ENCODE measurements around the gene UCP3. TPM values are rescaled to one million over a fixed set of nuclear protein-coding genes. Genes with fewer than 3 reads are reported as not detected.

The UCP3 gene
- total RNA-seq, 1 experiment from 2014 or later: not detected

- Histone ChIP-seq H3K36me3 (no peaks in the 10 kb centered on the region), H3K27me3 (no peaks in the 10 kb centered on the region), H3K9me3 (no peaks in the 10 kb centered on the region), H3K4me3 (no peak overlapping the region)
- no peak for DNase-seq
These were observed 1.1 kb downstream of the UCP3 start for GRCh38 chr11:74007691-74008372.

GRCh38 chr11:74006743-74007304, 2.1 kb downstream of the UCP3 start:
- H3K9me3 ChIP-seq: no peaks in the 10 kb centered on the region
- H3K27me3 ChIP-seq: no peaks in the 10 kb centered on the region
- H3K4me3 ChIP-seq: no peak overlapping the region
- no peaks in the 10 kb centered on the region for H3K36me3 ChIP-seq
- no peak for DNase-seq

- H3K9me3 ChIP-seq: no peaks in the 10 kb centered on the region
- H3K4me3 ChIP-seq: no peak overlapping the region
- DNase-seq: no peak
- H3K27me3 ChIP-seq: no peaks in the 10 kb centered on the region
- no peaks in the 10 kb centered on the region for H3K36me3 ChIP-seq
These were observed 3.0 kb downstream of the UCP3 start for GRCh38 chr11:74005721-74006517.

DNA sequence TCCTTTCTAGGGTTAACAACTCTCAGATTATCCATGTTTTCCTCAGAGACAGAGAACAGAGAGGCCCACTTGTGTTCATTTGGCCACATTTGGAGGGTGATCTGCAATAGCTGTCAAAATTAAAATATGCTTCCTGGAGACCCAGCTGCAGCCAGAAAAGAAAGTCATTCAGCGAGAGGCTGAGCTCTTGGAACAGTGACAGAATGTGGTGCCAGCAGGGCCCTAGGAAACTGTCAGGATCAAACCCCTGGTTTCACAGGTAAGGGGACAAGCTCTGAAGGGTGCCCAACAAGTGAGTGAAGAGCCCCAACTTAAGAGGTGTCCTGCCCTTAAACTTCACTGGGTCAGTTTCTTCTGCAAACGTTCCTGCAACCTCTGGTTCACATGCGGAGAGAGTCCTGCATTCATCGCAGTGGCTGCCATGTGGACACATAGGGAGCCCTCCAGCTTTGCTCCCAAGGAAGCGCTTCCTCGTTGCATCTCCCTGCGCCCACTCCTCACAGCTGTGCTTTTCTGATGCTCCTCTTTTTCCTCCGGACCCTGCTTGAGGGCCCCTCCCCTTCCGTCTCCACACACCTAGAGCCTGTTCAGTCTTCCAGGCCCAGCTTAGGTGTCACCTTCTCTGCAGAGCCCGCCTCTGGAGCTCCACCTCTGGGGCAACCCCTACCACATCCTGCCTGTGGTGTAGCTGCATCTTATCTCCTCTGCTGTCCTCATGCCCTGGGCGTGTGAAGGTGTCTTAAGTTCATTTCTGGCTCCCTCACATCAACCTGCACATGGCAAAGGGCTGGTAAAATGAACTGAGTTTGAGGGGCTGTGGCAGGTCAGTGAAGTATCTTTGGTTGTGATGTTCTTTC, 3.9 kb downstream of the UCP3 start:
- DNase-seq: no peak
- H3K27me3 ChIP-seq: no peaks in the 10 kb centered on the region
- no peak overlapping the region for H3K4me3 ChIP-seq
- H3K36me3 ChIP-seq: no peaks in the 10 kb centered on the region
- no peaks in the 10 kb centered on the region for H3K9me3 ChIP-seq

GRCh38 chr11:74004046-74004695, 4.7 kb downstream of the UCP3 start:
- DNase-seq: no peak
- H3K9me3 ChIP-seq: no peaks in the 10 kb centered on the region
- no peak overlapping the region for H3K4me3 ChIP-seq
- no peaks in the 10 kb centered on the region for H3K27me3 ChIP-seq
- H3K36me3 ChIP-seq: no peaks in the 10 kb centered on the region

DNA sequence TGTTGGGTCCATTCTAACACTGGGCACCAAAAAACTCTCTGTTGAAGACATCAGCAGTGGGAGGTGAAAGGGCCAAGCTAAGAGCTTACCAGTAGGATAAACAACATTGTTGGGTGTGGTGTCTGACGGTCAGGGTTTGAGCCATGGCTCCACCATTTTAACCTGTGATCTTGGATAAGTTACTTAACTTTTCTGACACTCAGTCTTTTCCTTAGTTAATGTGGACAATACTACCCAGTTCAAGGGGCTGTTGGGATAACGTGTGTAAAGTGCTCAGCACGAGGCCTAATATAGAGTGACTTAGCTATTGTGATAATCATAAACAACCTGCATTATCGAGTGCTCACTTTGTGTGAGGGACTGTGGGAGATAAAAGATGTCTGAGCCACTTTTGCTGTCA, 6.1 kb downstream of the UCP3 start:
- Histone ChIP-seq H3K9me3 (no peaks in the 10 kb centered on the region), H3K27me3 (no peaks in the 10 kb centered on the region), H3K4me3 (no peak overlapping the region), H3K36me3 (no peaks in the 10 kb centered on the region)
- DNase-seq: no peak

- Histone ChIP-seq H3K4me3 (no peak overlapping the region), H3K9me3 (no peaks in the 10 kb centered on the region), H3K36me3 (no peaks in the 10 kb centered on the region), H3K27me3 (no peaks in the 10 kb centered on the region)
- no peak for DNase-seq
These were observed 7.0 kb downstream of the UCP3 start for GRCh38 chr11:74001822-74002286.

DNA sequence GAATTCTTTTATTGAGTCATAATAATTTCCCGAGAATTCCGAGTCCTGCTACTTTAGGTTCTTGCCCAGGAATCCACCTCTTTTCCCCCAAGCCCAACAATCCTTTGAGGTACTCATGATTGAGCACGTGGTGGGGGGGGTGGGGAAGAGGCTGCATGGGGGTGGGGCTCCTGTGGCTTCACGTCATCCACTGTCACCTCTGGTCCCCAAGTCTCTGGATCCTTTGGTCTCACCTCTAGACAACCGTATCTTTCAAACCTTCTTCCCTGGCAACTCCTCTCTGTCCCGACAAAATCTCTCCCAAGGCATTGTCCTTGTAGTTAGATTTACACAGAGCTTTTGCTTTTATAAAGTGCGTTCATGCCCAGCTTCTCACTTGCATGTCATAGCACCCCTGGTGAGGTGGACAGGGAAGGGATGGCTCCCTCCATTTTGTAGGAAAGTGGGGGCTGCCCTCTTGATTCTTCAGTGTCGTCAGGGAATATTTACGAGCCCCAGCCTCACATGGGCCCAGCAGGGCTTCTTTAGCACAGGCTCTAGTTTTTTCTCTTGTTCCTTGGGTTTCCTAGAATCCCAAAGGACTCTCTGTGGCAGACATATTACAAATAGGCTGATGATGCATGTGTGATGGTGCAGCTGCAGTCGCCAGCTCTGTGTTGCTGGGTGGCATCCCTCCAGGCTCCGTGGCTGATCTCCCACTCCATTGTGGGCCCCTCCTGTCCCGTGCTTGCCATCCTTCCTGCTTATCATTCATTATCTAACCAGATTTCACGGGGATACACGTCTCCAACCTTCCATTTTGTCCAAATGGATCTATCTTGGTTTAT, 8.4 kb downstream of the UCP3 start:
- DNase-seq: no peak
- Histone ChIP-seq H3K36me3 (no peaks in the 10 kb centered on the region), H3K9me3 (no peaks in the 10 kb centered on the region), H3K27me3 (no peaks in the 10 kb centered on the region), H3K4me3 (no peak overlapping the region)

- Histone ChIP-seq H3K36me3 (no peaks in the 10 kb centered on the region), H3K4me3 (no peak overlapping the region), H3K27me3 (no peaks in the 10 kb centered on the region), H3K9me3 (no peaks in the 10 kb centered on the region)
- no peak for DNase-seq
These were observed 9.1 kb downstream of the UCP3 start for GRCh38 chr11:73999581-74000306.

DNA sequence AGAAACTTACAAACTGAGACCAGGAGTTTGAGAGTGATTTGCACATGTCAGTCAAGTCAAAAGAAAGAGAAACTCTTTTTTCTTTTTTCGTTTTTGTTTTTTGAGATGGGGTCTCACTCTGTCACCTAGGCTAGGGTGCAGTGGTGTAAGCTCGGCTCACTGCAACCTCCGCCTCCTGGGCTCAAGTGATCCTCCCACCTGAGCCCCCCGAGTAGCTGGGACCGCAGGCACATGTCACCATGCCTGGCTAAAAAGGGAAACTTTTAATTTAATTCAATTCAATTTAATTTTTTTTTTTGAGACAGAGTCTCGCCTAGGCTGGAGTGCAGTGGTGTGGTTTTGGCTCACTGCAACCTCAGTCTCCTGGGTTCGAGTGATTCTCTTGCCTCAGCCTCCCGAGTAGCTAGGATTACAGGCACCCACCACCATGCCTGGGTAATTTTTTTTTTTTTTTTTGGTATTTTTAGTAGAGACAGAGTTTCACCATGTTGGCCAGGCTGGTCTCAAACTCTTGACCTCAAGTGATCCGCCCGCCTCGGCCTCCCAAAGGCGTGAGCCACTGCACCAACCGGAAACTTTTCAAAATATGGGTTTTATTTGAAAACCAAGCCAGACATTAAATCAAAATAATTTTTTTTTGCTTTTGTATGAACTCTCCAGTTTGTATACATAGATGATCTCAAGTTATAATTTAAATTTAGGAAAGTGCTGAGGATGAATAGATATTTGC, 9.9 kb downstream of the UCP3 start:
- H3K4me3 ChIP-seq: no peak overlapping the region
- H3K36me3 ChIP-seq: no peaks in the 10 kb centered on the region
- no peaks in the 10 kb centered on the region for H3K27me3 ChIP-seq
- H3K9me3 ChIP-seq: no peaks in the 10 kb centered on the region
- DNase-seq: no peak

DNA sequence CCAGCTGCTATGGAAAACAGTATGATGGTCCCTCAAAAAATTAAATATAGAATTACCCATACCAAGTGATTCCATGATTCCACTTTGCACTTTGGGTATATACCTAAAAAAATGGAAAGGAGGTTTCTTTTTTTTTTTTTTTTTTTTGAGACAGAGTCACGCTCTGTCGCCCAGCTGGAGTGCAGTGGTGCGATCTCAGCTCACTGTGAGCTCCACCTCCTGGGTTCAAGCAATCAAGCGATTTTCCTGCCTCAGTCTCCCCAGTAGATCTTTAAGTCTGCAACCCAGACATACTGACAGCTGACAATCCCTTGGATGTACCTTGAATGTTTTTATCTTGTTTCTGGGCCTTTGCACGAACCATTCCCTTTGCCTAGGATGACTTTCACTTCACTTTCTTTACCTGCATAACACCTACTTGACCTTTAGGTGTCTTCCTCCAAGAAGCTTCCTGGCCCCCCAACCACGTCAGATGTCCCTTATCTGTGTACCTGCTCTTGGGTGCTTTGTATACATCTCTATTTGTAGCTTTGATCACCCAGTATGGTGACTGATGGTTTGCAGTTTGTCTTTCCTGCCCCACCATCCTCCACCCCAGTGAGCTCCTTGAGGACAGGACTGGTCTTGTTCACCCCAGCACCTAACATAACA, 11.6 kb downstream of the UCP3 start:
- DNase-seq: no peak
- Histone ChIP-seq H3K4me3 (no peak overlapping the region), H3K36me3 (no peaks in the 10 kb centered on the region), H3K27me3 (no peaks in the 10 kb centered on the region), H3K9me3 (no peaks in the 10 kb centered on the region)

DNA sequence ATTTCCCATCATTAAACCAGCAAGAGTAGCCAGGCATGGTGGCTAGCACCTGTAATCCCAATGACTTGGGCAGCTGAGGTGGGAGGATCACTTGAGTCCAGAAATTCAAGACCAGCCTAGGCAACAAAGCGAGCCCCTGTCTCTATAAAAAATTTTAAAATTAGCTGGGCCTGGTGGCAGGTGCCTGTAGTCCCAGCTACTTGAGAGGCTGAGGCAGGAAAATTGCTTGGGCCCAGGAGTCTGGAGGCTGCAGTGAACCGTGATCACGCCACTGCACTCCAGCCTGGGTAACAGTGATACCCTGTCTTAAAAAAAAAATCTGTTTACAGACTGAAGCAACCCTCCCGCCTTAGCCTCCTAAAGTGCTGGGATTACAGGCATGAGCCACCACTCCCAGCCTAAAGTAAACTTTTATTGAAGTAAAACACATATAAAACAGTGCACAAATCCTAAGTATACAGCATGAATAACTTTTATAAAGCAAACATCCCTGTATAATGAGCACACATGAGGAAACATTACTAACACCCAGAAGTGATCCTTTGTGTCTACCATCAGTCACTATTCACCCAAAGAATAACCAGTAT, 12.6 kb downstream of the UCP3 start:
- H3K4me3 ChIP-seq: no peak overlapping the region
- DNase-seq: no peak
- H3K36me3 ChIP-seq: no peaks in the 10 kb centered on the region
- no peaks in the 10 kb centered on the region for H3K27me3 ChIP-seq
- H3K9me3 ChIP-seq: no peaks in the 10 kb centered on the region

GRCh38 chr11:73995731-73996130, 13.2 kb downstream of the UCP3 start:
- no peak for DNase-seq
- no peak overlapping the region for H3K4me3 ChIP-seq
- no peaks in the 10 kb centered on the region for H3K27me3 ChIP-seq
- H3K36me3 ChIP-seq: no peaks in the 10 kb centered on the region
- no peaks in the 10 kb centered on the region for H3K9me3 ChIP-seq

DNA sequence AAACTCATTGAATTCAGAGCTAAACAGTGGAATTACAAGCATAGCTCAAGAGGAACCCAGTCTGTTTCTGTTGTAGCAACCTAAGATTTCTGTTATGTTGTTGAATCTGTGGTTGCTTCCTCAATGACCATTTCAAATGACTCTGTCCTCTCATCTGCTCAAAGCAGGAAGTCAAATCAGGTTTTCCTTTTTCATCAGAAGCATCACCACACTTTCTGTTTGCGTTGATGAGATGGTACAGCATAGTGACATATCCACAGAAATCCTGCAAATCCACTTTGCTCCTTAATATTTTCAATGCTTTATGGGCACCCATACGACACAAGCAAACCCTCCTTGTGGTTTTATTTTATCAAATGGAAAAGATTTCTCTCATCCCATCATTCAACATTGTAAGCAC, 13.6 kb downstream of the UCP3 start:
- Histone ChIP-seq H3K36me3 (no peaks in the 10 kb centered on the region), H3K27me3 (no peaks in the 10 kb centered on the region), H3K4me3 (no peak overlapping the region), H3K9me3 (no peaks in the 10 kb centered on the region)
- no peak for DNase-seq
